ENCODE results near the gene EXTL1.

- TF ChIP-seq REST (IDR thresholded peaks at IDR 0.05; ENCODE audit: low read depth, low read length) (no peak), POLR2AphosphoS5 (IDR thresholded peaks at IDR 0.05; ENCODE audit: low read length) (no peak)
Measured at GRCh38 chr1:26029864-26030481, 8.4 kb downstream of the EXTL1 start.

Measured in GM12878 (cell line).